Neural progenitor cell (in vitro differentiated cells): ENCODE data around the gene THYN1.

Experiments
- EZH2 ChIP-seq: fragments of 200-600 bp; sonication (generic); IDR thresholded peaks from 2 replicates; pipeline ENCODE4 v1.6.1; 2017; ENCODE audit warnings: antibody characterized with exemption, mild to moderate bottlenecking, moderate library complexity
- TF ChIP-seq, protein P1 (sequence below): fragments of 200-600 bp; sonication (generic); IDR thresholded peaks from 2 replicates; pipeline ENCODE4 v1.5.1; 2017; ENCODE audit warnings: antibody characterized with exemption, mild to moderate bottlenecking

DNA sequence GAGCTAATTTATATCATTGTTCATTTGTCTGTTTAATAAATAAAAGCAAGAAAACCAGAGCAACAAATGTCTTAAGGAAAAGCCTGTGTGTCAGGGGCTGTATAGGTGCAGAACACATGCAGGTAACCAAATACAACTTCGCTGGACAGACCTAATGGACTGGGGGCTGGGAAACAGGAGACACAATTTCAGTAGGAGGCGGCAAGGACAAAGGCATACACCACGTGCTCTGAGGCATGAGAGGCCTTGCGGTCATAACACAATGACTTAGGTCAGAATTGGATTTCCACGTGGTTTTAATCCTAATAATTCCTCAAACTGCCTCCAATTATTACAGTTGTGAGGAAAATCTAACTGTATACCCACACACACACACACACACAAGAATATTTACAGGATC is 14.3 kb upstream of the THYN1 start:
- TF ChIP-seq, protein P1, sequence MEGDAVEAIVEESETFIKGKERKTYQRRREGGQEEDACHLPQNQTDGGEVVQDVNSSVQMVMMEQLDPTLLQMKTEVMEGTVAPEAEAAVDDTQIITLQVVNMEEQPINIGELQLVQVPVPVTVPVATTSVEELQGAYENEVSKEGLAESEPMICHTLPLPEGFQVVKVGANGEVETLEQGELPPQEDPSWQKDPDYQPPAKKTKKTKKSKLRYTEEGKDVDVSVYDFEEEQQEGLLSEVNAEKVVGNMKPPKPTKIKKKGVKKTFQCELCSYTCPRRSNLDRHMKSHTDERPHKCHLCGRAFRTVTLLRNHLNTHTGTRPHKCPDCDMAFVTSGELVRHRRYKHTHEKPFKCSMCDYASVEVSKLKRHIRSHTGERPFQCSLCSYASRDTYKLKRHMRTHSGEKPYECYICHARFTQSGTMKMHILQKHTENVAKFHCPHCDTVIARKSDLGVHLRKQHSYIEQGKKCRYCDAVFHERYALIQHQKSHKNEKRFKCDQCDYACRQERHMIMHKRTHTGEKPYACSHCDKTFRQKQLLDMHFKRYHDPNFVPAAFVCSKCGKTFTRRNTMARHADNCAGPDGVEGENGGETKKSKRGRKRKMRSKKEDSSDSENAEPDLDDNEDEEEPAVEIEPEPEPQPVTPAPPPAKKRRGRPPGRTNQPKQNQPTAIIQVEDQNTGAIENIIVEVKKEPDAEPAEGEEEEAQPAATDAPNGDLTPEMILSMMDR = no peak
- no peak for TF ChIP-seq EZH2
